ENCODE results near the gene MCC. TPM values are rescaled to one million over a fixed set of nuclear protein-coding genes. Genes with fewer than 3 reads are reported as not detected.

Gene MCC
- total and polyA plus RNA-seq, 2 experiments from 2014 or later: 8.3 to 31.5 TPM

DNA sequence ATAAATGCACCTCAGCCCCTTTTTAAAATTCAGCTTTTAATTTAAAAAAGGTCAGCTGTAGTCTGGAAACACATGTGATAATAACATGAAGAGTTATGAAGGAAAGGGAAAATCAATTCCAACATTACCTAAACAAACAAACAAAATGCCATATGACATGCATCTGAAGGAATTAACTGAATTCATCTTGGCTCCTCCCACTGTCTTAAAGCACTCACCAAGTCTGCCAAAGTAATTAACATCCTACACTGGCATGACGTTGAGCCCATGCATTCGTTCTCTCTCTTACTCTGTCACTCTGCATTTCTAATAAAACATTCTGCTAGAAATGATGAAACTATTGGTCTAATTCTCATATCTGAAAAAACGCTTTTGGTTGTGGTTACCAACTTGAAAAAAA, 91.2 kb downstream of the MCC start:
- Histone ChIP-seq H3K36me3 (replicated peaks; ENCODE audit: insufficient read depth, low read depth) (no peaks in the 10 kb centered on the region), H3K4me2 (no peak overlapping the region), H3K9me3 (ENCODE audit: low read depth) (no peaks in the 10 kb centered on the region), H3K9me2 (replicated peaks; ENCODE audit: insufficient read depth) (no peaks in the 10 kb centered on the region), H3K4me1 (ENCODE audit: insufficient read depth) (no peaks in the 10 kb centered on the region), H3K27me3 (no peaks in the 10 kb centered on the region), H3K4me3 (no peak overlapping the region), H4K20me1 (ENCODE audit: insufficient read depth, poor library complexity, severe bottlenecking) (no peaks in the 10 kb centered on the region), H2AFZ (no peak overlapping the region), H3K79me2 (no peaks in the 10 kb centered on the region), H3K27ac (no peak overlapping the region)
- TF ChIP-seq CTCF (IDR thresholded peaks at IDR 0.05; ENCODE audit: poor library complexity): no peak
- no peak for DNase-seq (ENCODE audit: low spot score)
- 82% methylated on average over 3 of the region's 3 CpGs for WGBS (ENCODE audit: low lambda C conversion rate, missing lambda C conversion rate)

DNA sequence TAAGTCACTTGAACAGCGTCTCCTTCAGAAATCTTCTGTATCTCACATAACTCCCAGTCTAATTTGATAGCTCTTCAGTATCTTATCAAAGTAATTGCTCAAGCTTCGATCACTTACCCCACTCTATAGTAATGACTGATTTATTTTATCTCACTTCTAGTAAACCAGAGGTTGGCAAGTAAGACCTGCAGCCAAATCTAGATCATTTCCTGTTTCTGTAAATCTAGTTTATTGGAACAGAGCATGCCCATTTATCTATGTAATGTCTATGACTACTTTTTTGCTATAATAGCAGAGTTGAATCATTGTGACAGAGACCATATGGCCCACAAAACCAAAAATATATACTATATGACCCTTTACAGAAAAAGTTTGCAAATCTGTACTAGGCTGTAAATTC, 93.6 kb downstream of the MCC start:
- Histone ChIP-seq H3K27me3 (no peaks in the 10 kb centered on the region), H3K9me2 (replicated peaks; ENCODE audit: insufficient read depth) (no peaks in the 10 kb centered on the region), H3K4me3 (no peak overlapping the region), H3K4me2 (no peak overlapping the region), H3K79me2 (no peaks in the 10 kb centered on the region), H3K4me1 (ENCODE audit: insufficient read depth) (no peaks in the 10 kb centered on the region), H3K9me3 (ENCODE audit: low read depth) (no peaks in the 10 kb centered on the region), H3K36me3 (replicated peaks; ENCODE audit: insufficient read depth, low read depth) (no peaks in the 10 kb centered on the region), H2AFZ (no peak overlapping the region), H3K27ac (no peak overlapping the region), H4K20me1 (ENCODE audit: insufficient read depth, poor library complexity, severe bottlenecking) (no peaks in the 10 kb centered on the region)
- WGBS (ENCODE audit: low lambda C conversion rate, missing lambda C conversion rate): 59% methylated on average over 2 of the region's 2 CpGs
- DNase-seq (ENCODE audit: low spot score): no peak
- no peak for TF ChIP-seq EZH2phosphoT487 (IDR thresholded peaks at IDR 0.05; ENCODE audit: low read depth, severe bottlenecking, unreplicated experiment)
- no peak for TF ChIP-seq EZH2 (IDR thresholded peaks at IDR 0.05; ENCODE audit: borderline replicate concordance)
- no peak for TF ChIP-seq CTCF (IDR thresholded peaks at IDR 0.05; ENCODE audit: poor library complexity)

GRCh38 chr5:113390224-113390623, 98.0 kb downstream of the MCC start:
- DNase-seq (ENCODE audit: low spot score): no peak
- Histone ChIP-seq H2AFZ (no peak overlapping the region), H3K9me3 (ENCODE audit: low read depth) (no peaks in the 10 kb centered on the region), H3K36me3 (replicated peaks; ENCODE audit: insufficient read depth, low read depth) (no peaks in the 10 kb centered on the region), H3K9me2 (replicated peaks; ENCODE audit: insufficient read depth) (no peaks in the 10 kb centered on the region), H3K79me2 (no peaks in the 10 kb centered on the region), H3K27ac (no peak overlapping the region), H3K4me3 (no peak overlapping the region), H3K27me3 (no peaks in the 10 kb centered on the region), H4K20me1 (ENCODE audit: insufficient read depth, poor library complexity, severe bottlenecking) (no peaks in the 10 kb centered on the region), H3K4me2 (no peak overlapping the region), H3K4me1 (ENCODE audit: insufficient read depth) (no peaks in the 10 kb centered on the region)
- TF ChIP-seq EZH2phosphoT487 (IDR thresholded peaks at IDR 0.05; ENCODE audit: low read depth, severe bottlenecking, unreplicated experiment) (no peak), EZH2 (IDR thresholded peaks at IDR 0.05; ENCODE audit: borderline replicate concordance) (no peak), CTCF (IDR thresholded peaks at IDR 0.05; ENCODE audit: poor library complexity) (no peak)
- 81% methylated on average over 1 of the region's 1 CpG for WGBS (ENCODE audit: low lambda C conversion rate, missing lambda C conversion rate)

GRCh38 chr5:113389116-113389515, 99.1 kb downstream of the MCC start:
- no peak overlapping the region for H3K4me2 ChIP-seq
- 95% methylated on average over 4 of the region's 4 CpGs for WGBS (ENCODE audit: low lambda C conversion rate, missing lambda C conversion rate)
- no peaks in the 10 kb centered on the region for H3K79me2 ChIP-seq
- H3K9me2 ChIP-seq (replicated peaks; ENCODE audit: insufficient read depth): no peaks in the 10 kb centered on the region
- no peaks in the 10 kb centered on the region for H3K9me3 ChIP-seq (ENCODE audit: low read depth)
- TF ChIP-seq EZH2phosphoT487 (IDR thresholded peaks at IDR 0.05; ENCODE audit: low read depth, severe bottlenecking, unreplicated experiment): no peak
- no peak overlapping the region for H3K27ac ChIP-seq
- no peak overlapping the region for H3K4me3 ChIP-seq
- H4K20me1 ChIP-seq (ENCODE audit: insufficient read depth, poor library complexity, severe bottlenecking): no peaks in the 10 kb centered on the region
- no peak overlapping the region for H2AFZ ChIP-seq
- no peaks in the 10 kb centered on the region for H3K36me3 ChIP-seq (replicated peaks; ENCODE audit: insufficient read depth, low read depth)
- H3K4me1 ChIP-seq (ENCODE audit: insufficient read depth): no peaks in the 10 kb centered on the region
- no peak for DNase-seq (ENCODE audit: low spot score)
- H3K27me3 ChIP-seq: no peaks in the 10 kb centered on the region

Measured in hepatocyte (in vitro differentiated cells).